Endothelial cell of umbilical vein (primary cell): Measurements from ENCODE around the gene BNC2.

Source experiments
- EZH2 ChIP-seq: IDR thresholded peaks from 2 replicates; pipeline ENCODE4 v1.6.1; 2012; ENCODE audit warnings: borderline replicate concordance, low read depth, mild to moderate bottlenecking, moderate library complexity, low read length, inconsistent platforms; ENCODE audit not compliant: severe bottlenecking
- JUN ChIP-seq: IDR thresholded peaks from 2 replicates; pipeline ENCODE4 v1.6.1; 2011; ENCODE audit warnings: borderline replicate concordance, low read depth; ENCODE audit not compliant: insufficient read length, insufficient read depth
- POLR2A ChIP-seq: IDR thresholded peaks from 2 replicates; pipeline ENCODE4 v1.6.1; 2012; ENCODE audit warnings: low read depth, mild to moderate bottlenecking, control low read depth, low read length
- POLR2AphosphoS5 ChIP-seq: IDR thresholded peaks from 2 replicates; pipeline ENCODE4 v1.6.1; 2012; ENCODE audit warnings: low read depth, mild to moderate bottlenecking, control low read depth, low read length, moderate library complexity; ENCODE audit not compliant: insufficient read depth
- TF ChIP-seq, protein P1 (sequence below), 2 donors: IDR thresholded peaks; 1 replicate in 1 of 2; 2 replicates in 1 of 2; pipeline ENCODE4 v1.5.1; 2011; ENCODE audit warnings: low read length in 2 of 2, mild to moderate bottlenecking in 2 of 2, moderate library complexity in 2 of 2, control low read depth in 1 of 2, inconsistent platforms in 1 of 2, low read depth in 1 of 2; ENCODE audit not compliant: insufficient read depth in 1 of 2; ENCODE audit errors: extremely low read depth in 1 of 2

DNA sequence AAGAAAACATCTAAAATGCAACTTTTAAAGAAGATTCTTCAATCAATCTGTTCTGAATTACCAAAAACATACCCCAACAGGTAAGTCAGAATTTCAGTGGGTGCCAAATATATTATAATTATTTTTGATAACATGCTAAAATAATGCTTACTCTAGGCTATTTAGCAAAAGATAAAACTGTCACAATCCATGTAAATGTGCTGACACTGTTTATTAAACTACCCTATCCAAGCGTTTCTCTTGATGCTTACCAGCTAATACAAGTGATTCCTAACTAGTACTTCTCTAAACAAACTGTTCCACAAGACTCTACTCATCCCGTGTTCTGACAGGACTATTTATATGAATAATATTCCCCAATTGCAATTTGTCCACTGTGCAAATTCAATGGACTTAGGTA is 236.7 kb downstream of the BNC2 start:
- TF ChIP-seq POLR2A (no peak), EZH2 (no peak), POLR2AphosphoS5 (no peak), JUN (no peak)
- TF ChIP-seq, protein P1, sequence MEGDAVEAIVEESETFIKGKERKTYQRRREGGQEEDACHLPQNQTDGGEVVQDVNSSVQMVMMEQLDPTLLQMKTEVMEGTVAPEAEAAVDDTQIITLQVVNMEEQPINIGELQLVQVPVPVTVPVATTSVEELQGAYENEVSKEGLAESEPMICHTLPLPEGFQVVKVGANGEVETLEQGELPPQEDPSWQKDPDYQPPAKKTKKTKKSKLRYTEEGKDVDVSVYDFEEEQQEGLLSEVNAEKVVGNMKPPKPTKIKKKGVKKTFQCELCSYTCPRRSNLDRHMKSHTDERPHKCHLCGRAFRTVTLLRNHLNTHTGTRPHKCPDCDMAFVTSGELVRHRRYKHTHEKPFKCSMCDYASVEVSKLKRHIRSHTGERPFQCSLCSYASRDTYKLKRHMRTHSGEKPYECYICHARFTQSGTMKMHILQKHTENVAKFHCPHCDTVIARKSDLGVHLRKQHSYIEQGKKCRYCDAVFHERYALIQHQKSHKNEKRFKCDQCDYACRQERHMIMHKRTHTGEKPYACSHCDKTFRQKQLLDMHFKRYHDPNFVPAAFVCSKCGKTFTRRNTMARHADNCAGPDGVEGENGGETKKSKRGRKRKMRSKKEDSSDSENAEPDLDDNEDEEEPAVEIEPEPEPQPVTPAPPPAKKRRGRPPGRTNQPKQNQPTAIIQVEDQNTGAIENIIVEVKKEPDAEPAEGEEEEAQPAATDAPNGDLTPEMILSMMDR (IDR thresholded peaks at IDR 0.05; ENCODE audit: extremely low read depth in 1 of 2, insufficient read depth in 1 of 2, low read depth in 1 of 2, low read length in 2 of 2) = no peak
